ENCODE data around the gene THUMPD3. TPM values are rescaled to one million over a fixed set of nuclear protein-coding genes. Genes with fewer than 3 reads are reported as not detected.

The THUMPD3 gene
- total RNA-seq, 4 donors from 2014 or later = 31.8 to 42.3 (median 34.5) TPM

- intact Hi-C loops (cut with DNase I) = no loop called here
- peaks cover 42 to 45% of the 10 kb centered on the region in 2 donors for H3K4me1 ChIP-seq
- no peaks in the 10 kb centered on the region for H3K9me3 ChIP-seq
- peaks cover 0 to 4% of the 10 kb centered on the region in 2 donors for H3K36me3 ChIP-seq
- TF ChIP-seq POLR2A (IDR thresholded peaks at IDR 0.05) = peak in 1 of 2 donors; percentile 4
- no peak for TF ChIP-seq CTCF (IDR thresholded peaks at IDR 0.05)
- peak overlapping the region; percentile 41 to 79 (median 57) for H3K4me3 ChIP-seq (replicated peaks in 1 of 3)
- H3K27me3 ChIP-seq = no peaks in the 10 kb centered on the region
- peak overlapping the region; percentile 96 to 99 (median 98) for H3K27ac ChIP-seq
- 0 to 1% methylated on average over 26 to 32 of the region's 71 CpGs for WGBS, 2 donors
- peak; percentile 98 for DNase-seq
These were observed 33.9 kb downstream of the THUMPD3 start for GRCh38 chr3:9396632-9397331.

- Histone ChIP-seq H3K4me3 (replicated peaks in 1 of 3) (peak within 1 kb of the TSS; percentile 79 to 88 (median 85)), H3K9me3 (no peaks in the 10 kb centered on the region), H3K36me3 (peaks cover 0 to 4% of the 10 kb centered on the region in 2 donors), H3K27me3 (no peaks in the 10 kb centered on the region), H3K4me1 (peaks cover 45% of the 10 kb centered on the region in 2 donors), H3K27ac (peak within 1 kb of the TSS; percentile 97 to 99 (median 98))
- peak; percentile 25 to 91 for TF ChIP-seq POLR2A (IDR thresholded peaks at IDR 0.05)
- TF ChIP-seq CTCF (IDR thresholded peaks at IDR 0.05) = no peak
- 0% methylated on average over 1 of the region's 63 CpGs; no CpG with 5 or more reads in 1 of the 2 donors for WGBS, 2 donors
- DNase-seq = peak; percentile 98 to 99
- intact Hi-C loops (cut with DNase I) = no loop called here
These were observed 34.6 kb downstream of the THUMPD3 start, which contains the start of gene SETD5 for GRCh38 chr3:9397332-9397905. TSS of gene SETD5 (plus strand) at chr3:9397615. CDS start at chr3:9428939, 31,324 bp downstream.

- 0 to 1% methylated on average over 38 to 45 of the region's 47 CpGs for WGBS, 2 donors
- intact Hi-C loops (cut with DNase I) = no loop called here
- H3K27me3 ChIP-seq = no peaks in the 10 kb centered on the region
- TF ChIP-seq POLR2A (IDR thresholded peaks at IDR 0.05) = no peak
- TF ChIP-seq CTCF (IDR thresholded peaks at IDR 0.05) = no peak
- H3K4me3 ChIP-seq (replicated peaks in 1 of 3) = peak overlapping the region; percentile 79 to 88 (median 85)
- H3K27ac ChIP-seq = peak overlapping the region; percentile 97 to 99 (median 98)
- peaks cover 46 to 47% of the 10 kb centered on the region in 2 donors for H3K4me1 ChIP-seq
- peak; percentile 55 to 61 for DNase-seq
- no peaks in the 10 kb centered on the region for H3K9me3 ChIP-seq
- H3K36me3 ChIP-seq = peaks cover 0 to 4% of the 10 kb centered on the region in 2 donors
These were observed 35.2 kb downstream of the THUMPD3 start for GRCh38 chr3:9397906-9398699.

- no peak for DNase-seq
- Histone ChIP-seq H3K27ac (peak overlapping the region; percentile 97 to 99 (median 98)), H3K36me3 (no peaks in the 10 kb centered on the region), H3K4me3 (replicated peaks in 1 of 3) (peak overlapping the region; percentile 79 to 88 (median 85)), H3K27me3 (no peaks in the 10 kb centered on the region), H3K9me3 (no peaks in the 10 kb centered on the region), H3K4me1 (peaks cover 52 to 54% of the 10 kb centered on the region in 2 donors)
- TF ChIP-seq CTCF (IDR thresholded peaks at IDR 0.05) = no peak
- no peak for TF ChIP-seq POLR2A (IDR thresholded peaks at IDR 0.05)
- intact Hi-C loops (cut with DNase I) = no loop called here
- 2 to 3% methylated on average over 7 of the region's 7 CpGs for WGBS, 2 donors
These were observed 36.0 kb downstream of the THUMPD3 start for GRCh38 chr3:9398700-9399336.
